HEK293 (cell line): Measurements from ENCODE around the gene ROBO1.

Experiments used
- CTCF ChIA-PET: fragments of 350-600 bp; formaldehyde crosslinking; extraction: SDS; loops from one replicate; lab custom pipeline; 2021; ENCODE audit warnings: antibody characterized with exemption; lab: Yijun Ruan, JAX
- POLR2A ChIA-PET: fragments of 300-600 bp; formaldehyde crosslinking; extraction: SDS; loops from one replicate; lab custom pipeline; 2020; ENCODE audit warnings: antibody characterized with exemption, inconsistent platforms; lab: Yijun Ruan, JAX
- H3K27ac ChIP-seq: fragments of 200-500 bp; sonication (Bioruptor generic); 2 replicates; pipeline ENCODE4 v1.5.1; 2014; ENCODE audit warnings: low read depth, low read length, control low read depth, inconsistent platforms; ENCODE audit errors: extremely low read depth
- H3K36me3 ChIP-seq, 2 experiments: fragments of 200-500 bp in 1 of 2; sonication (Bioruptor generic) in 1 of 2; 1 replicate in 1 of 2; 2 replicates in 1 of 2; pipeline ENCODE4 v1.5.1; 2014 to 2017; ENCODE audit warnings: inconsistent platforms in 2 of 2, low read length in 2 of 2; ENCODE audit not compliant: control insufficient read depth in 2 of 2, insufficient read depth in 1 of 2
- H3K4me1 ChIP-seq: fragments of 200-500 bp; sonication (Bioruptor generic); 2 replicates; pipeline ENCODE4 v1.5.1; 2014; ENCODE audit warnings: mild to moderate bottlenecking, low read length, inconsistent platforms; ENCODE audit not compliant: control insufficient read depth, insufficient read depth
- H3K4me3 ChIP-seq: 2 replicates; pipeline ENCODE4 v1.5.1; 2011; ENCODE audit warnings: low read depth, mild to moderate bottlenecking, control low read depth, low read length, moderate library complexity
- H3K9me3 ChIP-seq: fragments of 200-500 bp; sonication (Bioruptor generic); 2 replicates; pipeline ENCODE4 v1.5.1; 2014; ENCODE audit warnings: low read depth, low read length, inconsistent platforms; ENCODE audit not compliant: control insufficient read depth, insufficient read depth
- AEBP2 ChIP-seq: fragments of 450-650 bp; formaldehyde crosslinking; IDR thresholded peaks from 2 replicates; pipeline ENCODE4 v1.5.1; 2016; ENCODE audit warnings: missing biosample characterization, missing genetic modification characterization, borderline replicate concordance
- KLF1 ChIP-seq: fragments of 450-650 bp; formaldehyde crosslinking; IDR thresholded peaks from 2 replicates; pipeline ENCODE4 v1.5.1; 2016; ENCODE audit warnings: missing biosample characterization, missing genetic modification characterization
- MZF1 ChIP-seq: fragments of 450-650 bp; formaldehyde crosslinking; IDR thresholded peaks from 2 replicates; pipeline ENCODE4 v1.5.1; 2017; ENCODE audit warnings: missing biosample characterization, missing genetic modification characterization, borderline replicate concordance
- PRDM2 ChIP-seq: fragments of 450-650 bp; formaldehyde crosslinking; IDR thresholded peaks from 2 replicates; pipeline ENCODE4 v1.5.1; 2016; ENCODE audit warnings: missing biosample characterization, missing genetic modification characterization, borderline replicate concordance
- ZFP3 ChIP-seq: fragments of 450-650 bp; formaldehyde crosslinking; IDR thresholded peaks from 2 replicates; pipeline ENCODE4 v1.5.1; 2016; ENCODE audit warnings: low read depth, missing biosample characterization, missing genetic modification characterization
- ZNF114 ChIP-seq: fragments of 450-650 bp; formaldehyde crosslinking; IDR thresholded peaks from 2 replicates; pipeline ENCODE4 v1.5.0; 2017; ENCODE audit warnings: missing biosample characterization, missing genetic modification characterization
- ZNF266 ChIP-seq: fragments of 450-650 bp; formaldehyde crosslinking; IDR thresholded peaks from 2 replicates; pipeline ENCODE4 v1.5.1; 2016; ENCODE audit warnings: missing biosample characterization, missing genetic modification characterization, low read depth
- ZNF292 ChIP-seq: fragments of 450-650 bp; formaldehyde crosslinking; IDR thresholded peaks from 2 replicates; pipeline ENCODE4 v1.5.1; 2016; ENCODE audit warnings: low read depth, missing biosample characterization, missing genetic modification characterization, borderline replicate concordance
- ZNF302 ChIP-seq: fragments of 450-650 bp; formaldehyde crosslinking; IDR thresholded peaks from 2 replicates; pipeline ENCODE4 v1.5.1; 2016; ENCODE audit warnings: missing biosample characterization, missing genetic modification characterization, low read depth
- ZNF324 ChIP-seq: fragments of 450-650 bp; formaldehyde crosslinking; IDR thresholded peaks from 2 replicates; pipeline ENCODE4 v1.5.1; 2016; ENCODE audit warnings: missing biosample characterization, missing genetic modification characterization
- ZNF341 ChIP-seq: fragments of 450-650 bp; formaldehyde crosslinking; IDR thresholded peaks from 2 replicates; pipeline ENCODE4; 2016; ENCODE audit warnings: low read depth, missing biosample characterization, missing genetic modification characterization
- ZNF423 ChIP-seq: fragments of 450-650 bp; formaldehyde crosslinking; IDR thresholded peaks from 2 replicates; pipeline ENCODE4 v1.5.1; 2016; ENCODE audit warnings: missing biosample characterization, missing genetic modification characterization
- ZNF426 ChIP-seq: fragments of 450-650 bp; formaldehyde crosslinking; IDR thresholded peaks from 2 replicates; pipeline ENCODE4 v1.5.1; 2017; ENCODE audit warnings: missing biosample characterization, missing genetic modification characterization, mild to moderate bottlenecking, inconsistent platforms, moderate library complexity
- ZNF521 ChIP-seq: fragments of 450-650 bp; formaldehyde crosslinking; IDR thresholded peaks from 2 replicates; pipeline ENCODE4 v1.5.1; 2017; ENCODE audit warnings: missing biosample characterization, mild to moderate bottlenecking, missing genetic modification characterization
- ZNF704 ChIP-seq: fragments of 450-650 bp; formaldehyde crosslinking; IDR thresholded peaks from 2 replicates; pipeline ENCODE4 v1.5.1; 2016; ENCODE audit warnings: missing biosample characterization, missing genetic modification characterization
- ZXDB ChIP-seq: fragments of 450-650 bp; formaldehyde crosslinking; IDR thresholded peaks from 2 replicates; pipeline ENCODE4 v1.5.1; 2016; ENCODE audit warnings: missing biosample characterization, missing genetic modification characterization
- TF ChIP-seq, protein P1 (sequence below): fragments of 450-650 bp; IDR thresholded peaks from 2 replicates; pipeline ENCODE4 v1.5.1; 2018; ENCODE audit warnings: missing biosample characterization, missing genetic modification characterization
- TF ChIP-seq, protein P2 (sequence below): fragments of 450-650 bp; formaldehyde crosslinking; IDR thresholded peaks from 2 replicates; pipeline ENCODE4 v1.5.1; 2016; ENCODE audit warnings: missing biosample characterization, missing genetic modification characterization
- TF ChIP-seq, protein P3 (sequence below): fragments of 450-650 bp; formaldehyde crosslinking; IDR thresholded peaks from 2 replicates; pipeline ENCODE4 v1.5.1; 2016; ENCODE audit warnings: missing biosample characterization, missing genetic modification characterization

Gene ROBO1

DNA sequence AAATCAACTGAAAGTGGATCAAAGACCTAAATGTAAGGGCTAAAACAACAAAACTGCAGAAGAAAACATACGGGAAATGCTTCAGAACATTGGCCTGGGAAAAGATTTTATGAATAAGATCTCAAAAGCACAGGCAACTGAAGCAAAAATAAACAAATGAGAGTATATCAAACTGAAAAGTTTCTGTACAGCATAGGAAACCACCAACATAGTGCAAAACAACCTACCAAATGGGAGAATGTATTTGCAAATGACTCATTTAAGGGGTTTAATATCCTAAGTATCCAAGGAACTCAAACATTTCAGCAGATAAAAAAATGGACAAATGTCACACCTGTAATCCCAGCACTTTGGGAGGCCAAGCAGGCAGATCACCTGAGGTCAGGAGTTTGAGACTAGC lies 489.1 kb downstream of the ROBO1 start (continued):
- TF ChIP-seq PRDM2 (tag by site-specific recombination), result no peak
- TF ChIP-seq ZNF521 (tag by site-specific recombination), result no peak

- H3K27ac ChIP-seq, result no peak overlapping the region
- TF ChIP-seq KLF1 (tag by site-specific recombination) (no peak), ZFP3 (no peak), ZNF341 (tag by site-specific recombination) (no peak), ZNF426 (tag by site-specific recombination) (no peak), ZNF114 (no peak), ZNF266 (tag by site-specific recombination) (no peak), ZNF704 (tag by site-specific recombination) (no peak), ZNF324 (tag by site-specific recombination) (no peak)
- TF ChIP-seq, protein P1, sequence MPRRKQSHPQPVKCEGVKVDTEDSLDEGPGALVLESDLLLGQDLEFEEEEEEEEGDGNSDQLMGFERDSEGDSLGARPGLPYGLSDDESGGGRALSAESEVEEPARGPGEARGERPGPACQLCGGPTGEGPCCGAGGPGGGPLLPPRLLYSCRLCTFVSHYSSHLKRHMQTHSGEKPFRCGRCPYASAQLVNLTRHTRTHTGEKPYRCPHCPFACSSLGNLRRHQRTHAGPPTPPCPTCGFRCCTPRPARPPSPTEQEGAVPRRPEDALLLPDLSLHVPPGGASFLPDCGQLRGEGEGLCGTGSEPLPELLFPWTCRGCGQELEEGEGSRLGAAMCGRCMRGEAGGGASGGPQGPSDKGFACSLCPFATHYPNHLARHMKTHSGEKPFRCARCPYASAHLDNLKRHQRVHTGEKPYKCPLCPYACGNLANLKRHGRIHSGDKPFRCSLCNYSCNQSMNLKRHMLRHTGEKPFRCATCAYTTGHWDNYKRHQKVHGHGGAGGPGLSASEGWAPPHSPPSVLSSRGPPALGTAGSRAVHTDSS (tag by site-specific recombination), result no peak
- TF ChIP-seq, protein P2, sequence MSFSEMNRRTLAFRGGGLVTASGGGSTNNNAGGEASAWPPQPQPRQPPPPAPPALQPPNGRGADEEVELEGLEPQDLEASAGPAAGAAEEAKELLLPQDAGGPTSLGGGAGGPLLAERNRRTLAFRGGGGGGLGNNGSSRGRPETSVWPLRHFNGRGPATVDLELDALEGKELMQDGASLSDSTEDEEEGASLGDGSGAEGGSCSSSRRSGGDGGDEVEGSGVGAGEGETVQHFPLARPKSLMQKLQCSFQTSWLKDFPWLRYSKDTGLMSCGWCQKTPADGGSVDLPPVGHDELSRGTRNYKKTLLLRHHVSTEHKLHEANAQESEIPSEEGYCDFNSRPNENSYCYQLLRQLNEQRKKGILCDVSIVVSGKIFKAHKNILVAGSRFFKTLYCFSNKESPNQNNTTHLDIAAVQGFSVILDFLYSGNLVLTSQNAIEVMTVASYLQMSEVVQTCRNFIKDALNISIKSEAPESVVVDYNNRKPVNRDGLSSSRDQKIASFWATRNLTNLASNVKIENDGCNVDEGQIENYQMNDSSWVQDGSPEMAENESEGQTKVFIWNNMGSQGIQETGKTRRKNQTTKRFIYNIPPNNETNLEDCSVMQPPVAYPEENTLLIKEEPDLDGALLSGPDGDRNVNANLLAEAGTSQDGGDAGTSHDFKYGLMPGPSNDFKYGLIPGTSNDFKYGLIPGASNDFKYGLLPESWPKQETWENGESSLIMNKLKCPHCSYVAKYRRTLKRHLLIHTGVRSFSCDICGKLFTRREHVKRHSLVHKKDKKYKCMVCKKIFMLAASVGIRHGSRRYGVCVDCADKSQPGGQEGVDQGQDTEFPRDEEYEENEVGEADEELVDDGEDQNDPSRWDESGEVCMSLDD, result no peak
- H3K36me3 ChIP-seq, result no peaks in the 10 kb centered on the region
- H3K9me3 ChIP-seq, result no peaks in the 10 kb centered on the region
- H3K4me1 ChIP-seq, result no peaks in the 10 kb centered on the region
- ChIA-PET CTCF (no interaction called here), POLR2A (no interaction called here)
- no peak overlapping the region for H3K4me3 ChIP-seq
Observed at GRCh38 chr3:79268422-79268821, 499.4 kb downstream of the ROBO1 start.

GRCh38 chr3:79264892-79265291 lies 502.9 kb downstream of the ROBO1 start:
- Histone ChIP-seq H3K9me3 (no peaks in the 10 kb centered on the region), H3K4me3 (no peak overlapping the region), H3K27ac (no peak overlapping the region), H3K36me3 (no peaks in the 10 kb centered on the region), H3K4me1 (no peaks in the 10 kb centered on the region)
- ChIA-PET POLR2A (no interaction called here), CTCF (no interaction called here)
- TF ChIP-seq ZXDB (tag by site-specific recombination), result no peak
- TF ChIP-seq MZF1, result no peak
- TF ChIP-seq ZNF292 (tag by site-specific recombination), result no peak
- TF ChIP-seq ZNF423 (tag by site-specific recombination), result no peak
- TF ChIP-seq AEBP2, result no peak
- TF ChIP-seq, protein P3, sequence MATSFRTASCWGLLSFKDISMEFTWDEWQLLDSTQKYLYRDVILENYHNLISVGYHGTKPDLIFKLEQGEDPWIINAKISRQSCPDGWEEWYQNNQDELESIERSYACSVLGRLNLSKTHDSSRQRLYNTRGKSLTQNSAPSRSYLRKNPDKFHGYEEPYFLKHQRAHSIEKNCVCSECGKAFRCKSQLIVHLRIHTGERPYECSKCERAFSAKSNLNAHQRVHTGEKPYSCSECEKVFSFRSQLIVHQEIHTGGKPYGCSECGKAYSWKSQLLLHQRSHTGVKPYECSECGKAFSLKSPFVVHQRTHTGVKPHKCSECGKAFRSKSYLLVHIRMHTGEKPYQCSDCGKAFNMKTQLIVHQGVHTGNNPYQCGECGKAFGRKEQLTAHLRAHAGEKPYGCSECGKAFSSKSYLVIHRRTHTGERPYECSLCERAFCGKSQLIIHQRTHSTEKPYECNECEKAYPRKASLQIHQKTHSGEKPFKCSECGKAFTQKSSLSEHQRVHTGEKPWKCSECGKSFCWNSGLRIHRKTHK, result no peak
- TF ChIP-seq ZNF302 (tag by site-specific recombination), result no peak
